ENCODE measurements around the gene NRXN3. TPM values are rescaled to one million over a fixed set of nuclear protein-coding genes. Genes with fewer than 3 reads are reported as not detected.
A peak's percentile ranks its signal among the peaks of the same experiment; 100 is the strongest.

Gene NRXN3
- total and polyA plus RNA-seq, 2 donors (not counting 1 experiment from before 2014, with no cell fraction given): 0.83 to 34.6 TPM

DNA sequence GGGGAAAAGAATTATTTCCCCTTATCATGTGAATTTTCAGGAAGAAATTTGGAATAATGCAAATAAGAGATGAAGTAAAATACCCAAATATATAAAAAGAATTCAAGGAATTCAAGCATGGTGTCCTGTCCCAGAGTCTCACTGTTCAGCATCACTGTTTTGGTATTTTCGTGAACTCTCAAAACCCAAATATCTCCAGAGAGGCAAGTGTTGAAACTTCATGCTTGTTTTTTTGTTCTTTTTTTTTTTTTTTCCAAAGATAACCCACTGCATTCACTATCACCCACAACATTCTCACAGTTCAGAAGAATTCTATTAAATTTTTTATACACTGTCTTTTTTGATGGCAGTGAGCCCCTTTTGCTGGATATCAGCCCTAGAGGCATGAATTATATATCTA lies 1686.2 kb downstream of the NRXN3 start:
- Histone ChIP-seq H3K4me3 (replicated peaks in 1 of 4; ENCODE audit: control extremely low read depth in 1 of 4, insufficient read depth in 1 of 4, low read depth in 3 of 4, low read length in 4 of 4) (no peak overlapping the region), H3K27me3 (ENCODE audit: control insufficient read depth, insufficient read depth, low read length) (no peaks in the 10 kb centered on the region), H3K36me3 (ENCODE audit: control insufficient read depth, insufficient read depth, low read length) (no peaks in the 10 kb centered on the region), H4K20me1 (ENCODE audit: control insufficient read depth, extremely low read depth, insufficient read depth, low read length) (no peaks in the 10 kb centered on the region), H3K79me2 (ENCODE audit: control insufficient read depth, insufficient read depth, low read length) (no peaks in the 10 kb centered on the region), H3K4me2 (ENCODE audit: extremely low read depth, insufficient read depth, low read length) (no peak overlapping the region), H3K27ac (ENCODE audit: insufficient read depth, low read length) (no peak overlapping the region), H2AFZ (ENCODE audit: low read length) (no peak overlapping the region), H3K9ac (ENCODE audit: insufficient read depth, low read length) (no peak overlapping the region), H3K9me3 (ENCODE audit: control insufficient read depth, insufficient read depth, low read depth, low read length) (no peaks in the 10 kb centered on the region), H3K4me1 (ENCODE audit: control insufficient read depth, extremely low read depth, insufficient read depth, low read length) (no peaks in the 10 kb centered on the region)
- TF ChIP-seq EZH2 (IDR thresholded peaks at IDR 0.05; ENCODE audit: low read length, missing control alignments): no peak
- DNase-seq (ENCODE audit: low read depth in 2 of 2): peak in 1 of 2 donors; percentile 58

DNA sequence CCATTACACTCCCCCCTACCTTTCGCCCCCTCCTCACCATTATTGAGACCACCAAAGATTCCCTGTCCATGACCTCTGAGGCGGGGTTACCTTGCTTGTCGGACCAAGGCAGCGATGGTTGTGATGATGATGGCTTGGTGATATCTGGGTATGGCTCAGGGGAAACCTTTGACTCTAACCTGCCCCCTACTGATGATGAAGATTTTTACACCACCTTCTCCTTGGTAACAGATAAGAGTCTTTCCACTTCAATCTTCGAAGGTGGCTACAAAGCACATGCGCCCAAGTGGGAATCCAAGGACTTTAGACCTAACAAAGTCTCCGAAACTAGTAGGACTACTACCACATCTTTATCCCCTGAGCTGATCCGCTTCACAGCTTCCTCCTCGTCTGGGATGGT lies 1690.9 kb downstream of the NRXN3 start:
- H3K9me3 ChIP-seq (ENCODE audit: control insufficient read depth, insufficient read depth, low read depth, low read length): no peaks in the 10 kb centered on the region
- H3K36me3 ChIP-seq (ENCODE audit: control insufficient read depth, insufficient read depth, low read length): no peaks in the 10 kb centered on the region
- H3K4me1 ChIP-seq (ENCODE audit: control insufficient read depth, extremely low read depth, insufficient read depth, low read length): no peaks in the 10 kb centered on the region
- no peak overlapping the region for H3K9ac ChIP-seq (ENCODE audit: insufficient read depth, low read length)
- H3K27ac ChIP-seq (ENCODE audit: insufficient read depth, low read length): no peak overlapping the region
- no peak overlapping the region for H3K4me3 ChIP-seq (replicated peaks in 1 of 4; ENCODE audit: control extremely low read depth in 1 of 4, insufficient read depth in 1 of 4, low read depth in 3 of 4, low read length in 4 of 4)
- H2AFZ ChIP-seq (ENCODE audit: low read length): no peak overlapping the region
- no peaks in the 10 kb centered on the region for H3K27me3 ChIP-seq (ENCODE audit: control insufficient read depth, insufficient read depth, low read length)
- no peak overlapping the region for H3K4me2 ChIP-seq (ENCODE audit: extremely low read depth, insufficient read depth, low read length)
- H4K20me1 ChIP-seq (ENCODE audit: control insufficient read depth, extremely low read depth, insufficient read depth, low read length): no peaks in the 10 kb centered on the region
- TF ChIP-seq, protein P1, sequence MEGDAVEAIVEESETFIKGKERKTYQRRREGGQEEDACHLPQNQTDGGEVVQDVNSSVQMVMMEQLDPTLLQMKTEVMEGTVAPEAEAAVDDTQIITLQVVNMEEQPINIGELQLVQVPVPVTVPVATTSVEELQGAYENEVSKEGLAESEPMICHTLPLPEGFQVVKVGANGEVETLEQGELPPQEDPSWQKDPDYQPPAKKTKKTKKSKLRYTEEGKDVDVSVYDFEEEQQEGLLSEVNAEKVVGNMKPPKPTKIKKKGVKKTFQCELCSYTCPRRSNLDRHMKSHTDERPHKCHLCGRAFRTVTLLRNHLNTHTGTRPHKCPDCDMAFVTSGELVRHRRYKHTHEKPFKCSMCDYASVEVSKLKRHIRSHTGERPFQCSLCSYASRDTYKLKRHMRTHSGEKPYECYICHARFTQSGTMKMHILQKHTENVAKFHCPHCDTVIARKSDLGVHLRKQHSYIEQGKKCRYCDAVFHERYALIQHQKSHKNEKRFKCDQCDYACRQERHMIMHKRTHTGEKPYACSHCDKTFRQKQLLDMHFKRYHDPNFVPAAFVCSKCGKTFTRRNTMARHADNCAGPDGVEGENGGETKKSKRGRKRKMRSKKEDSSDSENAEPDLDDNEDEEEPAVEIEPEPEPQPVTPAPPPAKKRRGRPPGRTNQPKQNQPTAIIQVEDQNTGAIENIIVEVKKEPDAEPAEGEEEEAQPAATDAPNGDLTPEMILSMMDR (conservative IDR thresholded peaks at IDR 0.05 in 1 of 2, IDR thresholded peaks at IDR 0.05 in 1 of 2; ENCODE audit: low read depth in 1 of 2, low read length in 2 of 2): no peak
- TF ChIP-seq EZH2 (IDR thresholded peaks at IDR 0.05; ENCODE audit: low read length, missing control alignments): no peak
- H3K79me2 ChIP-seq (ENCODE audit: control insufficient read depth, insufficient read depth, low read length): no peaks in the 10 kb centered on the region
- no peak for DNase-seq (ENCODE audit: low read depth in 2 of 2)

DNA sequence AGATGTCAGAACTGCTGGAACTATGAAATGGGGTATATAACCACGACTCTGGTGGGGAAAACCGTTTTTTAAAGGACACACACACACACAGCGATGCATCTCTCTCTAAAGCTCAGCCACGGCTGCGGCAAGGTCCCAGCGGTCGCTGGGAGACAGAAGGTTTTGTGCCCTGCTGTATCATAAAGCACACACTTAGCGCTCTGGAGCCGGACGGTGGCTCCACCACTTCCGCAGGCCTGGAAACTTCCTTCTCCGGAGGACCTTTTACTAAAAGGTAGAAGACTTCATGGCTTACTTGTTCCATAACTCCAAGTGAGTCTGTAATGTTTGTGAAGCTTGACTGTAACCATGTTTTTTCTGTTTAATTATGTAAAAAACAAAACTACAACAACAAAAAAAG lies 1691.9 kb downstream of the NRXN3 start:
- no peak for DNase-seq (ENCODE audit: low read depth in 2 of 2)
- TF ChIP-seq EZH2 (IDR thresholded peaks at IDR 0.05; ENCODE audit: low read length, missing control alignments): no peak
- TF ChIP-seq, protein P1 (conservative IDR thresholded peaks at IDR 0.05 in 1 of 2, IDR thresholded peaks at IDR 0.05 in 1 of 2; ENCODE audit: low read depth in 1 of 2, low read length in 2 of 2): no peak
- no peaks in the 10 kb centered on the region for H3K4me1 ChIP-seq (ENCODE audit: control insufficient read depth, extremely low read depth, insufficient read depth, low read length)
- H3K27ac ChIP-seq (ENCODE audit: insufficient read depth, low read length): no peak overlapping the region
- no peaks in the 10 kb centered on the region for H3K9me3 ChIP-seq (ENCODE audit: control insufficient read depth, insufficient read depth, low read depth, low read length)
- no peak overlapping the region for H3K9ac ChIP-seq (ENCODE audit: insufficient read depth, low read length)
- no peak overlapping the region for H2AFZ ChIP-seq (ENCODE audit: low read length)
- no peaks in the 10 kb centered on the region for H4K20me1 ChIP-seq (ENCODE audit: control insufficient read depth, extremely low read depth, insufficient read depth, low read length)
- H3K79me2 ChIP-seq (ENCODE audit: control insufficient read depth, insufficient read depth, low read length): no peaks in the 10 kb centered on the region
- H3K4me2 ChIP-seq (ENCODE audit: extremely low read depth, insufficient read depth, low read length): no peak overlapping the region
- no peaks in the 10 kb centered on the region for H3K36me3 ChIP-seq (ENCODE audit: control insufficient read depth, insufficient read depth, low read length)
- no peaks in the 10 kb centered on the region for H3K27me3 ChIP-seq (ENCODE audit: control insufficient read depth, insufficient read depth, low read length)
- no peak overlapping the region for H3K4me3 ChIP-seq (replicated peaks in 1 of 4; ENCODE audit: control extremely low read depth in 1 of 4, insufficient read depth in 1 of 4, low read depth in 3 of 4, low read length in 4 of 4)

Measured in fibroblast of lung (primary cell).